ENCODE measurements around the gene HDAC4. TPM values are rescaled to one million over a fixed set of nuclear protein-coding genes. Genes with fewer than 3 reads are reported as not detected.

The HDAC4 gene
- total RNA-seq, 1 experiment from 2014 or later: 44.4 TPM

- peaks cover 20% of the 10 kb centered on the region for H3K4me1 Mint-ChIP-seq
- ATAC-seq: no peak
- no peaks in the 10 kb centered on the region for H3K9me3 Mint-ChIP-seq
- CTCF ChIA-PET: no interaction called here
- DNase-seq (ENCODE audit: low spot score): no peak
- POLR2A ChIA-PET: no interaction called here
- no peak for TF ChIP-seq IRF2 (CRISPR knock-in tag; IDR thresholded peaks at IDR 0.05; ENCODE audit: borderline replicate concordance, low read depth)
- TF ChIP-seq TP53 (CRISPR knock-in tag; IDR thresholded peaks at IDR 0.05): no peak
- no peak for TF ChIP-seq SOX15 (CRISPR knock-in tag; IDR thresholded peaks at IDR 0.05)
- no peak for TF ChIP-seq ZNF263 (CRISPR knock-in tag; IDR thresholded peaks at IDR 0.05; ENCODE audit: low read depth)
- TF ChIP-seq GRHL2 (CRISPR knock-in tag; IDR thresholded peaks at IDR 0.05; ENCODE audit: insufficient replicate concordance, severe bottlenecking): no peak
- TF ChIP-seq ZNF416 (CRISPR knock-in tag; IDR thresholded peaks at IDR 0.05): no peak
- H3K4me3 Mint-ChIP-seq: no peak overlapping the region
- H3K27me3 Mint-ChIP-seq (ENCODE audit: low read depth): no peaks in the 10 kb centered on the region
- no peak overlapping the region for H3K27ac Mint-ChIP-seq
- H3K36me3 Mint-ChIP-seq: no peaks in the 10 kb centered on the region
These were observed 24.5 kb downstream of the HDAC4 start for GRCh38 chr2:239376351-239376750.

DNA sequence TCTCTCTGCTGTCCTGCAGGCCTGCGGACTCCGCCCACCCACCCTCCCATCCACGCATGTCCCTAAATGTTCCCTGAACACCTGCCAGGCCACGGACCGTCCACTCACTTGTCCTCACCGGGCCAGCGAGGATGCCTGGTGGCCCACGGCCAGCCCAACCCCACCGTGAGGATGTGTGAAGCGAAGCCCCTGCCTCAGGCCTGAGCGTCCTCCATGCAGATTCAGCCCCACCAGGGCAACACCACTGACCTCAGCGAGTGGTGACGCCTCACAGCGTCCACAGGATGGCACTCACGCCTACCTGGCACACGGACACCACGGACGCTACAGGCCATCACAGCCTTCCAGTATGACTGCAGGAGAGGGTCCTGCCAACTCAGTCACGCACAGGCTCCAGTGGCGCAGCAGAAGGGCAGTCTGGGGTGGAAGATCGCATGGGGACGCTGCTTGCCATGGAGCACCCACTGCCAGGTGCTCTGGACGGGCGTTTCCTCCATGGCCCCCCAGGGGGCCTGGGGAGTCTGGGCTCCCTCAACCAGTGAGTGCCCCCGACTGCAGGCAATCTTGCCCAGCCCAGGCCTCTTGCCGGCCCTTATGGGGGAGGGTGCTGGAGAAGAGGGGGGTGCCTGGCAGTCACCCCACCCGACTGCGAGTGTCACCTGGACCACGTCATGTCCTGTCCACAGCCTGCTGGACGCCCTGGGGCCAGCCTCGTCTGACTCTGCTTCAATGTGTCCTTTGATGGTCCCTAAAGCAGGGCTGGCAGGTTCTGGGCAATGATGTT is 25.4 kb downstream of the HDAC4 start:
- ATAC-seq: no peak; the same call in 1 of the 2 replicates
- Mint-ChIP-seq H3K4me3 (no peak overlapping the region), H3K27ac (no peak overlapping the region), H3K36me3 (no peaks in the 10 kb centered on the region), H3K27me3 (ENCODE audit: low read depth) (no peaks in the 10 kb centered on the region), H3K4me1 (peaks cover 11% of the 10 kb centered on the region), H3K9me3 (no peaks in the 10 kb centered on the region)
- TF ChIP-seq, protein P1, sequence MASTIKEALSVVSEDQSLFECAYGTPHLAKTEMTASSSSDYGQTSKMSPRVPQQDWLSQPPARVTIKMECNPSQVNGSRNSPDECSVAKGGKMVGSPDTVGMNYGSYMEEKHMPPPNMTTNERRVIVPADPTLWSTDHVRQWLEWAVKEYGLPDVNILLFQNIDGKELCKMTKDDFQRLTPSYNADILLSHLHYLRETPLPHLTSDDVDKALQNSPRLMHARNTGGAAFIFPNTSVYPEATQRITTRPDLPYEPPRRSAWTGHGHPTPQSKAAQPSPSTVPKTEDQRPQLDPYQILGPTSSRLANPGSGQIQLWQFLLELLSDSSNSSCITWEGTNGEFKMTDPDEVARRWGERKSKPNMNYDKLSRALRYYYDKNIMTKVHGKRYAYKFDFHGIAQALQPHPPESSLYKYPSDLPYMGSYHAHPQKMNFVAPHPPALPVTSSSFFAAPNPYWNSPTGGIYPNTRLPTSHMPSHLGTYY (CRISPR knock-in tag; IDR thresholded peaks at IDR 0.05): no peak
- no peak for TF ChIP-seq CREM (CRISPR knock-in tag; IDR thresholded peaks at IDR 0.05)
- TF ChIP-seq ZNF263 (CRISPR knock-in tag; IDR thresholded peaks at IDR 0.05; ENCODE audit: low read depth): no peak
- TF ChIP-seq NR3C1 (CRISPR knock-in tag; conservative IDR thresholded peaks at IDR 0.05; ENCODE audit: low read depth): no peak
- no peak for TF ChIP-seq RELA (CRISPR knock-in tag; IDR thresholded peaks at IDR 0.05; ENCODE audit: borderline replicate concordance)
- TF ChIP-seq, protein P2, sequence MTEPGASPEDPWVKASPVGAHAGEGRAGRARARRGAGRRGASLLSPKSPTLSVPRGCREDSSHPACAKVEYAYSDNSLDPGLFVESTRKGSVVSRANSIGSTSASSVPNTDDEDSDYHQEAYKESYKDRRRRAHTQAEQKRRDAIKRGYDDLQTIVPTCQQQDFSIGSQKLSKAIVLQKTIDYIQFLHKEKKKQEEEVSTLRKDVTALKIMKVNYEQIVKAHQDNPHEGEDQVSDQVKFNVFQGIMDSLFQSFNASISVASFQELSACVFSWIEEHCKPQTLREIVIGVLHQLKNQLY (CRISPR knock-in tag; IDR thresholded peaks at IDR 0.05): no peak
- TF ChIP-seq ATF3 (CRISPR knock-in tag; conservative IDR thresholded peaks at IDR 0.05): no peak
- no peak for TF ChIP-seq ZNF671 (CRISPR knock-in tag; IDR thresholded peaks at IDR 0.05)
- no peak for TF ChIP-seq STAT6 (CRISPR knock-in tag; conservative IDR thresholded peaks at IDR 0.05; ENCODE audit: low read depth)
- TF ChIP-seq NFE2L1 (CRISPR knock-in tag; IDR thresholded peaks at IDR 0.05): no peak
- DNase-seq (ENCODE audit: low spot score): no peak
- POLR2A ChIA-PET: no interaction called here
- CTCF ChIA-PET: no interaction called here

- H3K36me3 Mint-ChIP-seq: no peaks in the 10 kb centered on the region; the same call in 1 of the 2 replicates
- DNase-seq (ENCODE audit: low spot score) (no peak), ATAC-seq (no peak)
- ChIA-PET POLR2A (no interaction called here), CTCF (no interaction called here)
- no peak overlapping the region for H3K4me3 Mint-ChIP-seq
- peaks cover 8% of the 10 kb centered on the region for H3K4me1 Mint-ChIP-seq
- H3K27me3 Mint-ChIP-seq (ENCODE audit: low read depth): no peaks in the 10 kb centered on the region
- H3K27ac Mint-ChIP-seq: no peak overlapping the region; the same call in 1 of the 2 replicates
- no peaks in the 10 kb centered on the region for H3K9me3 Mint-ChIP-seq
- no peak for TF ChIP-seq ARID4B (CRISPR knock-in tag; IDR thresholded peaks at IDR 0.05; ENCODE audit: borderline replicate concordance)
- TF ChIP-seq, protein P3, sequence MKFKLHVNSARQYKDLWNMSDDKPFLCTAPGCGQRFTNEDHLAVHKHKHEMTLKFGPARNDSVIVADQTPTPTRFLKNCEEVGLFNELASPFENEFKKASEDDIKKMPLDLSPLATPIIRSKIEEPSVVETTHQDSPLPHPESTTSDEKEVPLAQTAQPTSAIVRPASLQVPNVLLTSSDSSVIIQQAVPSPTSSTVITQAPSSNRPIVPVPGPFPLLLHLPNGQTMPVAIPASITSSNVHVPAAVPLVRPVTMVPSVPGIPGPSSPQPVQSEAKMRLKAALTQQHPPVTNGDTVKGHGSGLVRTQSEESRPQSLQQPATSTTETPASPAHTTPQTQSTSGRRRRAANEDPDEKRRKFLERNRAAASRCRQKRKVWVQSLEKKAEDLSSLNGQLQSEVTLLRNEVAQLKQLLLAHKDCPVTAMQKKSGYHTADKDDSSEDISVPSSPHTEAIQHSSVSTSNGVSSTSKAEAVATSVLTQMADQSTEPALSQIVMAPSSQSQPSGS (CRISPR knock-in tag; IDR thresholded peaks at IDR 0.05; ENCODE audit: borderline replicate concordance, low read depth): no peak
- TF ChIP-seq, protein P4, sequence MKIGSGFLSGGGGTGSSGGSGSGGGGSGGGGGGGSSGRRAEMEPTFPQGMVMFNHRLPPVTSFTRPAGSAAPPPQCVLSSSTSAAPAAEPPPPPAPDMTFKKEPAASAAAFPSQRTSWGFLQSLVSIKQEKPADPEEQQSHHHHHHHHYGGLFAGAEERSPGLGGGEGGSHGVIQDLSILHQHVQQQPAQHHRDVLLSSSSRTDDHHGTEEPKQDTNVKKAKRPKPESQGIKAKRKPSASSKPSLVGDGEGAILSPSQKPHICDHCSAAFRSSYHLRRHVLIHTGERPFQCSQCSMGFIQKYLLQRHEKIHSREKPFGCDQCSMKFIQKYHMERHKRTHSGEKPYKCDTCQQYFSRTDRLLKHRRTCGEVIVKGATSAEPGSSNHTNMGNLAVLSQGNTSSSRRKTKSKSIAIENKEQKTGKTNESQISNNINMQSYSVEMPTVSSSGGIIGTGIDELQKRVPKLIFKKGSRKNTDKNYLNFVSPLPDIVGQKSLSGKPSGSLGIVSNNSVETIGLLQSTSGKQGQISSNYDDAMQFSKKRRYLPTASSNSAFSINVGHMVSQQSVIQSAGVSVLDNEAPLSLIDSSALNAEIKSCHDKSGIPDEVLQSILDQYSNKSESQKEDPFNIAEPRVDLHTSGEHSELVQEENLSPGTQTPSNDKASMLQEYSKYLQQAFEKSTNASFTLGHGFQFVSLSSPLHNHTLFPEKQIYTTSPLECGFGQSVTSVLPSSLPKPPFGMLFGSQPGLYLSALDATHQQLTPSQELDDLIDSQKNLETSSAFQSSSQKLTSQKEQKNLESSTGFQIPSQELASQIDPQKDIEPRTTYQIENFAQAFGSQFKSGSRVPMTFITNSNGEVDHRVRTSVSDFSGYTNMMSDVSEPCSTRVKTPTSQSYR (CRISPR knock-in tag; IDR thresholded peaks at IDR 0.05): no peak
These were observed 25.9 kb downstream of the HDAC4 start for GRCh38 chr2:239374896-239375277.

Data from WTC11 (cell line).